ENCODE measurements around the gene TMEM267.

- TF ChIP-seq, protein P1, sequence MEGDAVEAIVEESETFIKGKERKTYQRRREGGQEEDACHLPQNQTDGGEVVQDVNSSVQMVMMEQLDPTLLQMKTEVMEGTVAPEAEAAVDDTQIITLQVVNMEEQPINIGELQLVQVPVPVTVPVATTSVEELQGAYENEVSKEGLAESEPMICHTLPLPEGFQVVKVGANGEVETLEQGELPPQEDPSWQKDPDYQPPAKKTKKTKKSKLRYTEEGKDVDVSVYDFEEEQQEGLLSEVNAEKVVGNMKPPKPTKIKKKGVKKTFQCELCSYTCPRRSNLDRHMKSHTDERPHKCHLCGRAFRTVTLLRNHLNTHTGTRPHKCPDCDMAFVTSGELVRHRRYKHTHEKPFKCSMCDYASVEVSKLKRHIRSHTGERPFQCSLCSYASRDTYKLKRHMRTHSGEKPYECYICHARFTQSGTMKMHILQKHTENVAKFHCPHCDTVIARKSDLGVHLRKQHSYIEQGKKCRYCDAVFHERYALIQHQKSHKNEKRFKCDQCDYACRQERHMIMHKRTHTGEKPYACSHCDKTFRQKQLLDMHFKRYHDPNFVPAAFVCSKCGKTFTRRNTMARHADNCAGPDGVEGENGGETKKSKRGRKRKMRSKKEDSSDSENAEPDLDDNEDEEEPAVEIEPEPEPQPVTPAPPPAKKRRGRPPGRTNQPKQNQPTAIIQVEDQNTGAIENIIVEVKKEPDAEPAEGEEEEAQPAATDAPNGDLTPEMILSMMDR (IDR thresholded peaks at IDR 0.05) = no peak
- no peak for TF ChIP-seq CBFB (CRISPR knock-in tag; IDR thresholded peaks at IDR 0.05; ENCODE audit: low read depth)
- TF ChIP-seq, protein P2, sequence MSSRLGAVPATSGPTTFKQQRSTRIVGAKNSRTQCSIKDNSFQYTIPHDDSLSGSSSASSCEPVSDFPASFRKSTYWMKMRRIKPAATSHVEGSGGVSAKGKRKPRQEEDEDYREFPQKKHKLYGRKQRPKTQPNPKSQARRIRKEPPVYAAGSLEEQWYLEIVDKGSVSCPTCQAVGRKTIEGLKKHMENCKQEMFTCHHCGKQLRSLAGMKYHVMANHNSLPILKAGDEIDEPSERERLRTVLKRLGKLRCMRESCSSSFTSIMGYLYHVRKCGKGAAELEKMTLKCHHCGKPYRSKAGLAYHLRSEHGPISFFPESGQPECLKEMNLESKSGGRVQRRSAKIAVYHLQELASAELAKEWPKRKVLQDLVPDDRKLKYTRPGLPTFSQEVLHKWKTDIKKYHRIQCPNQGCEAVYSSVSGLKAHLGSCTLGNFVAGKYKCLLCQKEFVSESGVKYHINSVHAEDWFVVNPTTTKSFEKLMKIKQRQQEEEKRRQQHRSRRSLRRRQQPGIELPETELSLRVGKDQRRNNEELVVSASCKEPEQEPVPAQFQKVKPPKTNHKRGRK (CRISPR knock-in tag; IDR thresholded peaks at IDR 0.05; ENCODE audit: borderline replicate concordance) = no peak
- TF ChIP-seq NFE2L1 (CRISPR knock-in tag; IDR thresholded peaks at IDR 0.05) = no peak
- no peak for TF ChIP-seq TEAD4 (CRISPR knock-in tag; IDR thresholded peaks at IDR 0.05)
- no peak for TF ChIP-seq ZNF138 (CRISPR knock-in tag; conservative IDR thresholded peaks at IDR 0.05)
- TF ChIP-seq CREB1 (CRISPR knock-in tag; IDR thresholded peaks at IDR 0.05) = no peak
- no peak for TF ChIP-seq ATF2 (CRISPR knock-in tag; IDR thresholded peaks at IDR 0.05; ENCODE audit: borderline replicate concordance, low read depth)
- TF ChIP-seq MAX (CRISPR knock-in tag; IDR thresholded peaks at IDR 0.05) = no peak
- no peak for TF ChIP-seq CREM (CRISPR knock-in tag; IDR thresholded peaks at IDR 0.05)
- no peak for TF ChIP-seq MLX (CRISPR knock-in tag; IDR thresholded peaks at IDR 0.05)
Measured at GRCh38 chr5:43482490-43483297, 971 bp downstream of the TMEM267 start.

Data from WTC11 (cell line).